Mammary epithelial cell (primary cell): ENCODE measurements around the gene DDR2.

ENCODE experiments used
- CTCF ChIP-seq, 2 donors: IDR thresholded peaks in 1 of 2; conservative IDR thresholded peaks in 1 of 2; 2 replicates each; pipeline ENCODE4 v1.5.1; 2011 to 2012; ENCODE audit warnings: inconsistent platforms in 2 of 2, low read length in 2 of 2, mild to moderate bottlenecking in 2 of 2, control low read depth in 1 of 2, low read depth in 1 of 2; ENCODE audit not compliant: insufficient read depth in 1 of 2; ENCODE audit errors: extremely low read depth in 1 of 2
- EZH2 ChIP-seq: IDR thresholded peaks from 2 replicates; pipeline ENCODE4 v1.6.1; 2012; ENCODE audit warnings: low read length, inconsistent platforms, borderline replicate concordance

DNA sequence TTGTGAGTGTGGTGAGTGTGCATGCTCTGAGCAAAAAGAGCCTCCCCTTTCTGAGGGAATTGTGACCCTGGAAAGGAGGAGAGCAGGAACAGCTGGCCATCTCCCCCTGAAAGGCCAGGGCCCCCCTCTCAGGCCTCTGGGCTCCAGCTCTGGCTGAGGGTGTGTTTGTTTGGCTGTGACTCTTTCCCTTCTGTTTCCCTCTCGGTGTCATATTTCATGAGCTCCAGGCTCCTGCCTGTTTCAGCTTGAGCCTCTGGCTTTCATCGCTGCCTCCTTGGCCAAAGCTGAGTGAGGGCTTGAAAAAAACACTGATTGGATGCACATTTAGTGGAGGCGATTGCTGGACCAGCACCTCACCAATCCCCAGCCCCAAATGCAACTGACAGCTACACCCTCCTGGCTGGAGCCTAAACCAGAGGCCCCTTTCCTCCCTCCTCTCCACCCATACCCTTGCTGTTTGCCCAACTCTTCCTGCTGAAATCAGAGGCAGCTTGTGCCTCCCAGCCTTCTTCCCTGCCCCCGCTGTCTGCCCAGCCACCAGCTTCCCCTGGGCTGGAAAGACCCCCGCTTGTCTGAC lies 64.1 kb downstream of the DDR2 start:
- TF ChIP-seq CTCF (conservative IDR thresholded peaks at IDR 0.05 in 1 of 2, IDR thresholded peaks at IDR 0.05 in 1 of 2; ENCODE audit: extremely low read depth in 1 of 2, insufficient read depth in 1 of 2, low read depth in 1 of 2, low read length in 2 of 2) = no peak
- no peak for TF ChIP-seq EZH2
